Esophagus muscularis mucosa (tissue), 3 donors: ENCODE results near the gene CAPN14.

Experiments used
- CTCF ChIP-seq, 3 experiments: fragments of 200-600 bp in 2 of 3; fragments of 450-650 bp in 1 of 3; sonication (generic) in 2 of 3; IDR thresholded peaks; one replicate each; pipeline ENCODE4 v1.5.1; 2017 to 2019; ENCODE audit warnings: antibody characterized with exemption in 3 of 3, mild to moderate bottlenecking in 2 of 3, moderate library complexity in 1 of 3
- POLR2AphosphoS5 ChIP-seq, 2 donors: sonication (generic); formaldehyde crosslinking; IDR thresholded peaks; one replicate each; pipeline ENCODE4 v1.6.1; 2017; ENCODE audit warnings: antibody characterized with exemption in 2 of 2

GRCh38 chr2:31253356-31254131 lies 36.2 kb upstream of the CAPN14 start:
- no peak for TF ChIP-seq POLR2AphosphoS5 (IDR thresholded peaks at IDR 0.05)
- no peak for TF ChIP-seq CTCF (IDR thresholded peaks at IDR 0.05)
